NB4 (cell line): ENCODE measurements around the gene TRIM25.

Experiments used
- CTCF ChIP-seq: IDR thresholded peaks from one replicate; pipeline ENCODE4 v1.5.1; 2012; ENCODE audit warnings: low read depth, low read length
- MYC ChIP-seq: IDR thresholded peaks from 2 replicates; pipeline ENCODE4 v1.6.1; 2011; ENCODE audit warnings: low read depth, low read length
- POLR2A ChIP-seq: IDR thresholded peaks from 2 replicates; pipeline ENCODE4 v1.6.1; 2011; ENCODE audit warnings: mild to moderate bottlenecking; ENCODE audit not compliant: insufficient read length; ENCODE audit errors: extremely low read depth

- no peak for TF ChIP-seq CTCF
- TF ChIP-seq POLR2A: no peak
- TF ChIP-seq MYC: no peak
Observed at GRCh38 chr17:56943505-56944125, 29.8 kb upstream of the TRIM25 start.
